A549 (cell line): Measurements from ENCODE around the gene SRGAP1.

Source experiments
- CEBPB ChIP-seq, 2 experiments: fragments of >200 bp in 1 of 2; sonication (Bioruptor Twin) in 1 of 2; formaldehyde crosslinking in 1 of 2; IDR thresholded peaks; 2 replicates each; pipeline ENCODE4 v1.6.1; 2012 to 2016
- JUN ChIP-seq, 2 experiments: fragments of >200 bp; sonication (Bioruptor Twin); formaldehyde crosslinking; IDR thresholded peaks; 2 replicates in 1 of 2; 3 replicates in 1 of 2; pipeline ENCODE4 v1.6.1; 2016 to 2017
- MYC ChIP-seq: IDR thresholded peaks from 2 replicates; pipeline ENCODE4 v1.6.1; 2012; ENCODE audit warnings: mild to moderate bottlenecking, inconsistent platforms, low read length, improper control_type of control experiment, borderline replicate concordance
- NFE2L2 ChIP-seq: fragments of 150-350 bp; conservative IDR thresholded peaks from 2 replicates; pipeline ENCODE4 v1.6.1; 2014; ENCODE audit warnings: low read length
- NR3C1 ChIP-seq: fragments of >200 bp; sonication (Bioruptor Twin); formaldehyde crosslinking; IDR thresholded peaks from 3 replicates; pipeline ENCODE4 v1.6.1; 2017
- POLR2A ChIP-seq: IDR thresholded peaks from 2 replicates; pipeline ENCODE4 v1.6.1; 2012; ENCODE audit warnings: mild to moderate bottlenecking, low read length
- POLR2AphosphoS2 ChIP-seq: conservative IDR thresholded peaks from 2 replicates; pipeline ENCODE4 v1.6.1; 2012; ENCODE audit warnings: low read length, improper control_type of control experiment, inconsistent platforms
- RFX5 ChIP-seq: fragments of 450-650 bp; IDR thresholded peaks from 2 replicates; pipeline ENCODE4 v1.7.1; 2014; ENCODE audit warnings: antibody characterized with exemption, mild to moderate bottlenecking, moderate library complexity
- TP53 ChIP-seq: fragments of 250-450 bp; sonication (Bioruptor Pico); IDR thresholded peaks from 2 replicates; pipeline ENCODE4 v1.5.0; 2021; ENCODE audit warnings: mild to moderate bottlenecking, moderate library complexity
- TF ChIP-seq, protein P1 (sequence below): fragments of 450-650 bp; IDR thresholded peaks from 2 replicates; pipeline ENCODE4 v1.6.1; 2014; ENCODE audit warnings: antibody characterized with exemption
- TF ChIP-seq, protein P2 (sequence below): fragments of >200 bp; sonication (Bioruptor Twin); formaldehyde crosslinking; IDR thresholded peaks from 3 replicates; pipeline ENCODE4 v1.5.1; 2016
- TF ChIP-seq, protein P3 (sequence below): IDR thresholded peaks from 2 replicates; pipeline ENCODE4 v1.6.1; 2012; ENCODE audit warnings: low read depth, borderline replicate concordance

GRCh38 chr12:64028541-64028940 lies 184.0 kb downstream of the SRGAP1 start:
- TF ChIP-seq, protein P1, sequence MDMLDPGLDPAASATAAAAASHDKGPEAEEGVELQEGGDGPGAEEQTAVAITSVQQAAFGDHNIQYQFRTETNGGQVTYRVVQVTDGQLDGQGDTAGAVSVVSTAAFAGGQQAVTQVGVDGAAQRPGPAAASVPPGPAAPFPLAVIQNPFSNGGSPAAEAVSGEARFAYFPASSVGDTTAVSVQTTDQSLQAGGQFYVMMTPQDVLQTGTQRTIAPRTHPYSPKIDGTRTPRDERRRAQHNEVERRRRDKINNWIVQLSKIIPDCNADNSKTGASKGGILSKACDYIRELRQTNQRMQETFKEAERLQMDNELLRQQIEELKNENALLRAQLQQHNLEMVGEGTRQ = no peak
- TF ChIP-seq POLR2A (no peak), TP53 (CRISPR knock-in tag) (no peak), POLR2AphosphoS2 (no peak), JUN (IDR thresholded peaks at IDR 0.05) (no peak), NR3C1 (no peak), RFX5 (no peak), NFE2L2 (no peak), CEBPB (IDR thresholded peaks at IDR 0.05) (no peak), MYC (no peak)
- TF ChIP-seq, protein P2, sequence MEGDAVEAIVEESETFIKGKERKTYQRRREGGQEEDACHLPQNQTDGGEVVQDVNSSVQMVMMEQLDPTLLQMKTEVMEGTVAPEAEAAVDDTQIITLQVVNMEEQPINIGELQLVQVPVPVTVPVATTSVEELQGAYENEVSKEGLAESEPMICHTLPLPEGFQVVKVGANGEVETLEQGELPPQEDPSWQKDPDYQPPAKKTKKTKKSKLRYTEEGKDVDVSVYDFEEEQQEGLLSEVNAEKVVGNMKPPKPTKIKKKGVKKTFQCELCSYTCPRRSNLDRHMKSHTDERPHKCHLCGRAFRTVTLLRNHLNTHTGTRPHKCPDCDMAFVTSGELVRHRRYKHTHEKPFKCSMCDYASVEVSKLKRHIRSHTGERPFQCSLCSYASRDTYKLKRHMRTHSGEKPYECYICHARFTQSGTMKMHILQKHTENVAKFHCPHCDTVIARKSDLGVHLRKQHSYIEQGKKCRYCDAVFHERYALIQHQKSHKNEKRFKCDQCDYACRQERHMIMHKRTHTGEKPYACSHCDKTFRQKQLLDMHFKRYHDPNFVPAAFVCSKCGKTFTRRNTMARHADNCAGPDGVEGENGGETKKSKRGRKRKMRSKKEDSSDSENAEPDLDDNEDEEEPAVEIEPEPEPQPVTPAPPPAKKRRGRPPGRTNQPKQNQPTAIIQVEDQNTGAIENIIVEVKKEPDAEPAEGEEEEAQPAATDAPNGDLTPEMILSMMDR = no peak
- TF ChIP-seq, protein P3, sequence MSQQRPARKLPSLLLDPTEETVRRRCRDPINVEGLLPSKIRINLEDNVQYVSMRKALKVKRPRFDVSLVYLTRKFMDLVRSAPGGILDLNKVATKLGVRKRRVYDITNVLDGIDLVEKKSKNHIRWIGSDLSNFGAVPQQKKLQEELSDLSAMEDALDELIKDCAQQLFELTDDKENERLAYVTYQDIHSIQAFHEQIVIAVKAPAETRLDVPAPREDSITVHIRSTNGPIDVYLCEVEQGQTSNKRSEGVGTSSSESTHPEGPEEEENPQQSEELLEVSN = no peak
